Activated CD4-positive, CD25-positive, alpha-beta regulatory T cell treated with anti-CD3 and anti-CD28 coated beads, Interleukin-2, amount 50 U/mL, for 72 hours (primary cell): ENCODE results near the gene GRPEL1.

ENCODE experiments used
- DNase-seq: peaks from one replicate; pipeline ENCODE4 v3.0.0; 2021

The GRPEL1 gene

GRCh38 chr4:7043284-7044136, 24.4 kb downstream of the GRPEL1 start, which contains the start of gene TADA2B:
TADA2B (plus strand) TSS chr4:7043372; CDS start chr4:7043580, 208 bp downstream.
- DNase-seq, result peak; percentile 68

GRCh38 chr4:7042503-7043283, 25.2 kb downstream of the GRPEL1 start:
- peak; percentile 96 for DNase-seq

GRCh38 chr4:7041801-7042502, 25.9 kb downstream of the GRPEL1 start:
- DNase-seq, result no peak

- no peak for DNase-seq
These were observed 26.6 kb downstream of the GRPEL1 start for GRCh38 chr4:7041246-7041645.

- no peak for DNase-seq
These were observed 27.1 kb downstream of the GRPEL1 start for GRCh38 chr4:7040765-7041164.

- no peak for DNase-seq
These were observed 30.4 kb downstream of the GRPEL1 start for GRCh38 chr4:7037425-7037824.

- DNase-seq, result no peak
These were observed 33.4 kb downstream of the GRPEL1 start for GRCh38 chr4:7034262-7035081.

GRCh38 chr4:7032596-7032995, 35.3 kb downstream of the GRPEL1 start:
- no peak for DNase-seq

GRCh38 chr4:7031558-7032449, 36.1 kb downstream of the GRPEL1 start:
- DNase-seq, result no peak

- DNase-seq, result no peak
These were observed 37.0 kb downstream of the GRPEL1 start for GRCh38 chr4:7030856-7031255.

- DNase-seq, result no peak
These were observed 37.9 kb downstream of the GRPEL1 start for GRCh38 chr4:7029921-7030320.

- no peak for DNase-seq
These were observed 38.7 kb downstream of the GRPEL1 start for GRCh38 chr4:7029212-7029611.

GRCh38 chr4:7027913-7028312, 40.0 kb downstream of the GRPEL1 start:
- no peak for DNase-seq

- no peak for DNase-seq
These were observed 40.6 kb downstream of the GRPEL1 start for GRCh38 chr4:7027284-7027683.

- DNase-seq, result no peak
These were observed 41.8 kb downstream of the GRPEL1 start for GRCh38 chr4:7026107-7026506.

GRCh38 chr4:7025040-7025602, 42.7 kb downstream of the GRPEL1 start:
- no peak for DNase-seq

- DNase-seq, result no peak
These were observed 43.5 kb downstream of the GRPEL1 start for GRCh38 chr4:7024336-7024890.

- DNase-seq, result no peak
These were observed 44.0 kb downstream of the GRPEL1 start for GRCh38 chr4:7023901-7024300.

- DNase-seq, result no peak
These were observed 44.4 kb downstream of the GRPEL1 start for GRCh38 chr4:7023486-7023885.

GRCh38 chr4:7021930-7022664, 45.8 kb downstream of the GRPEL1 start:
- no peak for DNase-seq
